Mammary epithelial cell (primary cell): ENCODE data around the gene C10orf95.

Experiments
- CTCF ChIP-seq, 2 donors: IDR thresholded peaks in 1 of 2; conservative IDR thresholded peaks in 1 of 2; 2 replicates each; pipeline ENCODE4 v1.5.1; 2011 to 2012; ENCODE audit warnings: inconsistent platforms in 2 of 2, low read length in 2 of 2, mild to moderate bottlenecking in 2 of 2, control low read depth in 1 of 2, low read depth in 1 of 2; ENCODE audit not compliant: insufficient read depth in 1 of 2; ENCODE audit errors: extremely low read depth in 1 of 2
- EZH2 ChIP-seq: IDR thresholded peaks from 2 replicates; pipeline ENCODE4 v1.6.1; 2012; ENCODE audit warnings: low read length, inconsistent platforms, borderline replicate concordance

DNA sequence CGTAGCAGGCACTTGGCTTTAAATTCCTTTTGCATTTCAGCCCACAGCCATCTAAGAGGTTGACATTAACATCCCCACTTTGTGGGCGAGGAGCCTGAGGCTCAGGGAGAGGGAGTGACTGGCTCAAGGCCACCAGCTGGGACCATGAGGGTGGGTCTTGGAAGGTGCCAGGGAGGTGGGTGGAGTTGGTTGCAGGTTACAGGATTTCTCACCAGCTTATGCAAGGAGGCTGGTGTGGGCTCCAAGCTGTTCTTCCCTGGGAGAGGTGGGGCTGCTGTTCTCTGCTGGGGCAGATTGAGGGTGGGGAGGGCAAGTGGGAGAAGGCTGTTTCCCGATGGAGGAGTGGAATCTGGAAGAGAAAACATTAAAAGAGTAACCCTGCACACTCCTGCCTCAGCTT lies 14.1 kb upstream of the C10orf95 start:
- TF ChIP-seq CTCF (conservative IDR thresholded peaks at IDR 0.05 in 1 of 2, IDR thresholded peaks at IDR 0.05 in 1 of 2; ENCODE audit: extremely low read depth in 1 of 2, insufficient read depth in 1 of 2, low read depth in 1 of 2, low read length in 2 of 2) (no peak), EZH2 (no peak)
